Transverse colon (tissue), 4 donors: ENCODE data around the gene RNF145.

Source experiments
- CTCF ChIP-seq, 5 experiments: fragments of 200-600 bp in 3 of 5; fragments of 450-650 bp in 2 of 5; sonication (generic) in 3 of 5; IDR thresholded peaks; 1 replicate in 2 of 5; 2 replicates in 3 of 5; pipeline ENCODE4 v1.5.1; 2016 to 2017; ENCODE audit warnings: antibody characterized with exemption in 5 of 5, inconsistent platforms in 3 of 5, mild to moderate bottlenecking in 2 of 5, moderate library complexity in 1 of 5
- POLR2A ChIP-seq: fragments of 450-650 bp; IDR thresholded peaks from one replicate; pipeline ENCODE4 v1.6.1; 2016; ENCODE audit warnings: antibody characterized with exemption, mild to moderate bottlenecking, moderate library complexity
- POLR2AphosphoS5 ChIP-seq, 3 donors: sonication (generic); formaldehyde crosslinking; IDR thresholded peaks; one replicate each; pipeline ENCODE4 v1.6.1; 2016; ENCODE audit warnings: antibody characterized with exemption in 3 of 3

DNA sequence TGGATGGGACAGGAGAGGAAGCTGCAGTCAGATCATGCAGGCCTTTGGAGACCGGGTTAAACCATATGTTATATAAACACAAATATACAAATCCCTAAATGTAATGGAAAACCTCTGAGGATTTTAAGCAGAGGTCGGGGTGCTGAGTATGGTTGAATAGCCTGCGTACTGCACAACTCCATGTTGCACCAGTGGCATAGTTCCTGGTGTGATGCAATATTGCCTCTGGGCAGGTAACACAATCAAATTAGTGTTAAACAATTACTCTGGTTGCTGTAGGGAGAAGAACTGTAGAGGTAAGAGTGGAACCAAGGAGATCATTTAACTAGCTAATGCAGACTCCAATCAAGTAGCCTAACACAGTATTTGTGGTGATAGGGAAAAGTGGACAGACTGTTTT lies 21.3 kb upstream of the RNF145 start:
- TF ChIP-seq POLR2A (no peak), CTCF (IDR thresholded peaks at IDR 0.05) (no peak), POLR2AphosphoS5 (IDR thresholded peaks at IDR 0.05) (no peak)
